Measurements from ENCODE around the gene TEAD2. TPM values are rescaled to one million over a fixed set of nuclear protein-coding genes. Genes with fewer than 3 reads are reported as not detected.
A peak's percentile ranks its signal among the peaks of the same experiment; 100 is the strongest.

The TEAD2 gene
- total and polyA plus RNA-seq, 3 experiments from 2014 or later, result not detected

GRCh38 chr19:49340865-49341718 lies 21.1 kb downstream of the TEAD2 start:
- no peaks in the 10 kb centered on the region for H3K9me3 Mint-ChIP-seq
- Histone ChIP-seq H3K9me3 (ENCODE audit: low read length) (no peaks in the 10 kb centered on the region), H3K4me1 (ENCODE audit: insufficient read depth, low read length) (peaks cover 16% of the 10 kb centered on the region), H3K4me3 (ENCODE audit: low read length) (no peak overlapping the region), H3K27ac (ENCODE audit: low read depth, low read length) (no peak overlapping the region), H3K36me3 (ENCODE audit: insufficient read depth, low read length) (peaks cover 14% of the 10 kb centered on the region), H3K27me3 (ENCODE audit: insufficient read depth, low read length, poor library complexity, severe bottlenecking) (no peaks in the 10 kb centered on the region)
- peak overlapping the region in 1 of 7 donors; percentile 75 for H3K4me3 Mint-ChIP-seq
- H3K27me3 Mint-ChIP-seq, result no peaks in the 10 kb centered on the region
- peak overlapping the region in 4 of 8 donors; percentile 12 to 83 (median 38) for H3K27ac Mint-ChIP-seq
- CTCF ChIA-PET, result interaction anchor here (1.1 kb wide), 1 partner anchor 40 kb away, joined by 4 read pairs; no protein-coding TSS in a partner anchor
- DNase-seq, result no peak
- POLR2A ChIA-PET, result interaction anchor here (0.6 kb wide), 1 partner anchor 146 kb away, joined by 3 read pairs; the partner anchor contains the start of gene RPL13A
- H3K4me1 Mint-ChIP-seq, result peaks cover 34 to 48% (median 47%) of the 10 kb centered on the region in 3 donors
- peaks cover 4 to 42% (median 18%) of the 10 kb centered on the region in 3 donors for H3K36me3 Mint-ChIP-seq

- POLR2A ChIA-PET, result interaction anchor here (0.6 kb wide), 1 partner anchor 147 kb away, joined by 3 read pairs; the partner anchor contains the start of gene RPL13A
- CTCF ChIA-PET, result interaction anchor here (1.1 to 1.2 kb wide), 2 partner anchors 13 to 39 kb away, joined by 4 read pairs; no protein-coding TSS in a partner anchor
- Mint-ChIP-seq H3K36me3 (peaks cover 4 to 49% (median 18%) of the 10 kb centered on the region in 3 donors), H3K27ac (peak overlapping the region; percentile 42 to 84 (median 74)), H3K9me3 (no peaks in the 10 kb centered on the region), H3K4me3 (peak overlapping the region in 3 of 7 donors; percentile 10 to 49 (median 45)), H3K4me1 (peaks cover 41 to 55% (median 55%) of the 10 kb centered on the region in 3 donors), H3K27me3 (no peaks in the 10 kb centered on the region)
- no peak overlapping the region for H3K27ac ChIP-seq (ENCODE audit: low read depth, low read length)
- peaks cover 20% of the 10 kb centered on the region for H3K4me1 ChIP-seq (ENCODE audit: insufficient read depth, low read length)
- peak in 1 of 5 donors; percentile 38 for DNase-seq
- H3K4me3 ChIP-seq (ENCODE audit: low read length), result no peak overlapping the region
- no peaks in the 10 kb centered on the region for H3K9me3 ChIP-seq (ENCODE audit: low read length)
- no peaks in the 10 kb centered on the region for H3K27me3 ChIP-seq (ENCODE audit: insufficient read depth, low read length, poor library complexity, severe bottlenecking)
- H3K36me3 ChIP-seq (ENCODE audit: insufficient read depth, low read length), result peaks cover 14% of the 10 kb centered on the region
Measured at GRCh38 chr19:49340069-49340864, 21.9 kb downstream of the TEAD2 start.

- Mint-ChIP-seq H3K4me1 (peaks cover 39 to 57% (median 54%) of the 10 kb centered on the region in 3 donors), H3K36me3 (peaks cover 4 to 50% (median 13%) of the 10 kb centered on the region in 3 donors), H3K27ac (peak overlapping the region in 4 of 8 donors; percentile 17 to 57 (median 34)), H3K4me3 (peak overlapping the region in 1 of 7 donors; percentile 62), H3K27me3 (peaks cover 0 to 3% of the 10 kb centered on the region in 2 donors), H3K9me3 (no peaks in the 10 kb centered on the region)
- ChIA-PET POLR2A (no interaction called here), CTCF (interaction anchor here (1.2 kb wide), 1 partner anchor 12 kb away, joined by 4 read pairs; no protein-coding TSS in a partner anchor)
- no peak overlapping the region for H3K27ac ChIP-seq (ENCODE audit: low read depth, low read length)
- H3K4me3 ChIP-seq (ENCODE audit: low read length), result no peak overlapping the region
- DNase-seq, result no peak
- no peaks in the 10 kb centered on the region for H3K27me3 ChIP-seq (ENCODE audit: insufficient read depth, low read length, poor library complexity, severe bottlenecking)
- no peaks in the 10 kb centered on the region for H3K9me3 ChIP-seq (ENCODE audit: low read length)
- H3K4me1 ChIP-seq (ENCODE audit: insufficient read depth, low read length), result peaks cover 26% of the 10 kb centered on the region
- peaks cover 14% of the 10 kb centered on the region for H3K36me3 ChIP-seq (ENCODE audit: insufficient read depth, low read length)
Measured at GRCh38 chr19:49339301-49340068, 22.7 kb downstream of the TEAD2 start.

GRCh38 chr19:49338691-49339300 lies 23.4 kb downstream of the TEAD2 start:
- no peak for DNase-seq
- Histone ChIP-seq H3K36me3 (ENCODE audit: insufficient read depth, low read length) (peaks cover 14% of the 10 kb centered on the region), H3K4me1 (ENCODE audit: insufficient read depth, low read length) (peaks cover 33% of the 10 kb centered on the region), H3K4me3 (ENCODE audit: low read length) (no peak overlapping the region), H3K27ac (ENCODE audit: low read depth, low read length) (no peak overlapping the region), H3K9me3 (ENCODE audit: low read length) (no peaks in the 10 kb centered on the region), H3K27me3 (ENCODE audit: insufficient read depth, low read length, poor library complexity, severe bottlenecking) (no peaks in the 10 kb centered on the region)
- Mint-ChIP-seq H3K36me3 (peaks cover 4 to 50% (median 13%) of the 10 kb centered on the region in 3 donors), H3K4me1 (peaks cover 43 to 64% (median 60%) of the 10 kb centered on the region in 3 donors), H3K27me3 (peaks cover 0 to 3% of the 10 kb centered on the region in 2 donors), H3K9me3 (no peaks in the 10 kb centered on the region), H3K4me3 (peak overlapping the region in 1 of 7 donors; percentile 62), H3K27ac (peak overlapping the region in 7 of 8 donors; percentile 11 to 84 (median 23))
- CTCF ChIA-PET, result no interaction called here
- POLR2A ChIA-PET, result no interaction called here

GRCh38 chr19:49338023-49338677 lies 24.1 kb downstream of the TEAD2 start:
- H3K27me3 ChIP-seq (ENCODE audit: insufficient read depth, low read length, poor library complexity, severe bottlenecking), result no peaks in the 10 kb centered on the region
- Mint-ChIP-seq H3K4me1 (peaks cover 50 to 70% (median 66%) of the 10 kb centered on the region in 3 donors), H3K4me3 (peak overlapping the region in 3 of 7 donors; percentile 20 to 65 (median 26)), H3K36me3 (peaks cover 4 to 50% (median 13%) of the 10 kb centered on the region in 3 donors), H3K9me3 (no peaks in the 10 kb centered on the region), H3K27ac (peak overlapping the region in 7 of 8 donors; percentile 12 to 92 (median 58)), H3K27me3 (peaks cover 0 to 3% of the 10 kb centered on the region in 2 donors)
- DNase-seq, result no peak
- ChIA-PET POLR2A (no interaction called here), CTCF (no interaction called here)
- peaks cover 14% of the 10 kb centered on the region for H3K36me3 ChIP-seq (ENCODE audit: insufficient read depth, low read length)
- H3K27ac ChIP-seq (ENCODE audit: low read depth, low read length), result no peak overlapping the region
- H3K4me3 ChIP-seq (ENCODE audit: low read length), result no peak overlapping the region
- peaks cover 39% of the 10 kb centered on the region for H3K4me1 ChIP-seq (ENCODE audit: insufficient read depth, low read length)
- no peaks in the 10 kb centered on the region for H3K9me3 ChIP-seq (ENCODE audit: low read length)

GRCh38 chr19:49337267-49338022 lies 24.8 kb downstream of the TEAD2 start:
- no peak overlapping the region for H3K4me3 ChIP-seq (ENCODE audit: low read length)
- H3K9me3 Mint-ChIP-seq, result no peaks in the 10 kb centered on the region
- CTCF ChIA-PET, result no interaction called here
- H3K27me3 ChIP-seq (ENCODE audit: insufficient read depth, low read length, poor library complexity, severe bottlenecking), result no peaks in the 10 kb centered on the region
- H3K36me3 Mint-ChIP-seq, result peaks cover 4 to 45% (median 11%) of the 10 kb centered on the region in 3 donors
- POLR2A ChIA-PET, result no interaction called here
- no peaks in the 10 kb centered on the region for H3K9me3 ChIP-seq (ENCODE audit: low read length)
- peaks cover 14% of the 10 kb centered on the region for H3K36me3 ChIP-seq (ENCODE audit: insufficient read depth, low read length)
- no peak for DNase-seq
- peaks cover 47% of the 10 kb centered on the region for H3K4me1 ChIP-seq (ENCODE audit: insufficient read depth, low read length)
- H3K27ac ChIP-seq (ENCODE audit: low read depth, low read length), result no peak overlapping the region
- H3K4me1 Mint-ChIP-seq, result peaks cover 49 to 77% (median 72%) of the 10 kb centered on the region in 3 donors
- peak overlapping the region; percentile 3 to 98 (median 40) for H3K4me3 Mint-ChIP-seq
- H3K27ac Mint-ChIP-seq, result peak overlapping the region; percentile 24 to 100 (median 88)
- peaks cover 0 to 3% of the 10 kb centered on the region in 2 donors for H3K27me3 Mint-ChIP-seq

Measured in CD8-positive, alpha-beta memory T cell (primary cell).